M059J (cell line): Measurements from ENCODE around the gene HPCAL1. TPM values are rescaled to one million over a fixed set of nuclear protein-coding genes. Genes with fewer than 3 reads are reported as not detected.

Source experiments
- DNase-seq: peaks from one replicate; pipeline ENCODE4 v3.0.0-alpha.2; 2012; ENCODE audit warnings: low read depth
- total RNA-seq: library from RNA; depleted of rRNA; stranded (reverse); fragments of >200 nt; shearing (Covaris generic); gene quantifications from 2 replicates; pipeline ENCODE4 v1.2.3, GENCODE V29; 2014

Gene HPCAL1
- total RNA-seq, 1 experiment from 2014 or later: 267 TPM

DNA sequence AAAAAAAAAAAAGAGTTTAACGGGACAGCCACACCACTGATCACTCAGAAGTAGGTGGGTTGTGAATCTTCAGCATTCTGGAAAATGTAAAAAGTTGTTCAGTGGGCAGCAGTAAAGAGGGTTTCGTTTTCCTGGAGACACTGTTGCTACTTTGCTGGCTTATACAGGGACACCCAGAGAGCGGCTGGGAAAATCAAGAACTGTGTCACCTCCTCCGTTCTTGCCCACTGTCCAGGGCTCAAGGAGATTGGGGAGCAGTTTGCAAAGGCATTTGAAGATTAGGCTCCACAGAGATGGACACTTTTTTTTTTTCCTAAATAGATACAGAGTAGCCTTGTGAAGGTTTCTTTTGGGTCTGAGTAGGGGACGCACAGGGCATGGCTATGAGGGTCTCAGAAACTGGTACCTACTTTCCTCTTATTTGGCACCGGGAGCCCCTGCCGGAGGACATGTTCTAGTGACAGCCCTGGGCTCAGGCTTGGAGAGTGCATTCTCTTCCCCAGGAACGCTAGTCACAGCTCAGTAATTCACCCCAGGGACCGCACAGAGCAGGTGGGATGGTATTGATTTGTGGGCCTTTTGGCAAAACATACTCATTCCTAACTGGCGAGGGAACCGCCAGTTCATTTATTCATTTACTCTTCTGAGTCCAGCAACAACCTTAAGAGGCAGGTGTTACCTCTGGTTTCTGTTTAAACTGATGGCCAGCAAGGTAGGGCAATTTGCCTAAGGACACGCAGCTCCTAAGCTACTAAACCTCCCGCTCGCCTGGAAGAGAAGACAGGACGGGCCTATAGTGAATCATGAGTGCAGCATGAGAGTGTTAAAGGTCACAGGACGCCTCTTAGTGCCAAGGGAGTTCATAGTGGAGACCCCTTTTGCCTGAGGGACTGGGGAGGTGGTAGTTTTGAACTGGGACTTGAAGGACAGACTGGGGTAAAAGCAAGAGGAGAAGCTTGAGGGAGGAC is 53.1 kb downstream of the HPCAL1 start:
- DNase-seq: no peak

DNA sequence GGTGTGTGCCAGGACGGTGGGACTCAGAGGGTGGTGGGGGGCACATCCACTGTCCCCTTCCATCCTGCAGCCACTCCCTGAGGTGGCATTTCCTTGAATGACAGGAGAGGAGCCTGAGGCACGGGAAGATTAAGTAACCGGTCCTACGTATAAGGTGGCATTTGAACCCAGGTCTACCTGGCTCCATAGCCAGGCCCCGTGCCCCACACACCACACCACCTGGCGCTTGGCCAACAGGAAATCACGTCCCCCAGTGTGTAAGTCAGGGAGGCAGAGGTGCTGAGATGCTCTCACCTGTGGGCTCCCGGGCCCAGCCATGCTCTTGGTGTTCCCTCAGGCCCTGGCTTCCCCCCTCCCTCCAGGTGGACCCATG is 53.7 kb downstream of the HPCAL1 start:
- DNase-seq: no peak

DNA sequence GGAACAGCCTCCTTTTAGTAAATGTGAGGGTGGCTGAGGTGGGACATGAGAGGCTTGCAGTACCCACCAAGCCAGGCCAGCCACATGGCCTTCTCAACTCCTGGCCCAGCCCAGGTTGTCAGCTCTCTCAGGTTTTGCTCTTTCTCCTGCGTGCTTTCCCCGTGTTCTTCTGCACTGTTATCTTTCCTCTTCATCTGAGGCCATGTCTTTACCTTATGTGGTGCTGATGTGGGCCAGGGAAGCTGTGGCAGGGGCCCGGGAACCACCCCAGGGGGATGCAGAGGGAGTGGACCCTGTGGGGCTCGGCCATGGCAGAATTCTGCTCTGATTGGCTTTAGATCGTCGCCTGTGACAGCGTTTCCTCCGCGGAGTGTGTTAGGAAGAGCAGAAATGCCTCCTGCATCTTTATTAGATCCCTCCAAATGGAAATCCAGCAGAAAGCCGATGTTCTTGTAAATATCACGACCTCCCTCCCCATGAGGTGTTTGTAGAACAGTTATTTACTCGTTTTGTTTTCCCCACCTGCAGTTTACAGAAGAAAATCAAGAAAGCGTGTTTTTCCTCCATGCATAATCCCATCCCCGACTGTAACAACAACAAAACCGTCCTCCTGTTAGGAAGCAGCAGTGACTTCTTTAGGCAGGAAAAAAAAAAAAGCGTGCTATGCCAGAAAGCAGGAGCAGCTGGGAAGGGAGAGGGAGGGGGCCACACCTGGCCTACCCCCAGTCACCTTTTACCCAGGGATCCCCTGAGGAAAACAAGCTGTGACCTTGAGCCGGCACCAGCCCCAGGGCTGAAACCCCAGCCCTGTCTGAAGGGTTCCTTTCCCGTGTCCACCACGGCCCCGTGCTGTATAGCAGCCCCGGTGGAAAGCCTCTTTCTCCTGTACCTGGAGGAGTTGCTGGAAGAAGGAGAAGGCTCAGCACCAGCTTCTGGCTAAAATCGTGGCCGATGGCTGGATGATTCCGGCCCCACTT is 54.8 kb downstream of the HPCAL1 start:
- DNase-seq: no peak

DNA sequence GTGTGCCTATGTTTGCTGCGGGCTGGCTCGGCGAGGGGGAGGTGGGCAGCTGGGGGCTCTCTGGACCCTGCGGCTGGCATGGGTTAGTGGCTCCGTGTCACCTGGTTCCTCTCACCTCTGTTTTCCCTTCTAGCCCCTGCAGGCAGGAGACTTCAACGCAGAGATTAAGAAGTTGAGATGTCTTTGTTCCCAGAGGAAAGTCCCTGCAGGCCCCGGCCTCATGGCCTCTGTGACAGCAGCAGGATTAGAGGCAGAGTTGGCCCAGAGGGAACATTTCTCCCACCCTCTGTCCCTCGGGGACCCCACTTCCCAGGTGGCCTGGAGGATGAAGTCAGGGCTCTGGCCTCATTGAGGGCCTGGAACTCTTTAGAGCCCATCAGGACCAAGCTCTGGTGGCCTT is 56.5 kb downstream of the HPCAL1 start:
- DNase-seq: no peak

DNA sequence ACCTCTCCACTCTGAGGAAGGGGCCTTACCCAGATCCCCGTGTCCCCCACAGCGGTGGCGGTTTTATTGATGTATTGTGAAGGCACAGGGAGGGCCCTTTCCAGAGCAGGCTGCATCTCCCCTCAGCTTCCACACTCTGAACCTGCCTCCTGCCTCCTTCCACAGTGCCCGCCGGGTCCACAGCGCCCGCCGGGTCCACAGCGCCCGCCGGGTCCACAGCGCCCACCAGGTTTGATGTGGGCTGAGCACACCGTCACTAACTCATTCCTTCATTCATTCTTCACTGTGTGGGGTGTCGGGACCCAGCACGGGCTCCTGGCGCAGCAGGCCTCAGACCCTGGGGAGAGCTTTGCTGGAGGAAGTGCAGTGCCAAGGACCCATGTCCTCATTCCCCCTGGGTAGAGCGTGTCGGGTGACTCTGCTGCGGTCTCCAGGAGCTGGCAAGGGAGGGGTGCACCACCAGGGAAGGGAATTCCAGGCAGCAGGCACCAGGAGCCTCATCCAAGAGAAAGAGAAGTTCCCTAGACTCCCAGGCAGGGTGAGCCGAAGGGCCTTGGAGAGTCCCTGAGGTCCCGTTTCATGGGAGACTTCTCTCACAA is 57.1 kb downstream of the HPCAL1 start:
- DNase-seq: no peak

DNA sequence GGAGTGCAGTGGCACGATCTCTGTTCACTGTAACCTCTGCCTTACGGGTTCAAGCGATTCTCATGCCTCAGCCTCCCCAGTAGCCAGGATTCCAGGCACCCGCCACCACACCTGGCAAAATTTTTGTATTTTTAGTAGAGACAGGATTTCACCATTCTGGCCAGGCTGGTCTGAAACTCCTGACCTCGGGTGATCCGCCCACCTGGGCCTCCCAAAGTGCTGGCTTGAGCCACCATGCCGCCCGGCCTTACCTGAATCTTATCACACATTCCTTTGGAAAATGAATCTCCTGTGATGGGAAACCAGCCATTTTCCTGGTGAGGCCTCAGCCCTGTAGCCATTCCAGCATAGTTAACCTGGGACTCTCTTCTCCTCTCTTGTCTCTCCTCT is 57.8 kb downstream of the HPCAL1 start:
- no peak for DNase-seq

DNA sequence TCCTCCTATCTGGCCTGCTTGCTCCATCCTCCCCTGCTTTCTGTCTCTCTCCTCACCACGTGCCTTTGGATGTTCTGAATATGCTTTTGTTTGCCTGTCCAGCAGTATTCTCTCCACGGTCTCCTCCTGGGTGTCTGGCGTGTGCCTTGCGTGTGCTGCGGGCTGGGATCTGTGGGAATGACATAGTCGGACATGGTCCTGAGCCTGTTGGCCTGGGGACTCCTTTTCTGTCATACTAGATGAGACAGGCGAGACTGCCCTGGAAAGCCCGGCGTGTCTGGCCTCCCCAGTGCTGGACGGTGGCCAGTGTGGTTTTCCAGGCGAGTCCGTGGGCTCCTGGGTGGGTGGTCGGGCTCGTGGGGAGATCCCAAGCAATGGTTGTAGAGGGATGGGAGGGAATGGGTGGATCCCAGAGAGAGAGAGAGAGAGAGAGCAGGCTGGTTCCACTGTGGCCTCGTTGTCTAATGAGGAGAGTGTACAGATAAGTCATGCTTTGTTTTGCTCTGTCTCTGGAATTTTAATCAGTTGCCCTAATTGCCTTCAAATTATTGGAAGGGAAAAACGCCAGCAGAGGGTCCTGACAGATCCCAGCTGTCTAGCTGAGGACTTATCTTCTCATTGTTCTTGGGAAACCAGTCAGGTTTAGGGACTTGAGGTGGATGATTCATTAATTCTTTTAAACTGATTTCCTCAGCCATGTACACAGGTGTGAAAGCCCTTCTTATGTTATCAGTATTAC is 58.3 kb downstream of the HPCAL1 start:
- DNase-seq: peak; percentile 12

DNA sequence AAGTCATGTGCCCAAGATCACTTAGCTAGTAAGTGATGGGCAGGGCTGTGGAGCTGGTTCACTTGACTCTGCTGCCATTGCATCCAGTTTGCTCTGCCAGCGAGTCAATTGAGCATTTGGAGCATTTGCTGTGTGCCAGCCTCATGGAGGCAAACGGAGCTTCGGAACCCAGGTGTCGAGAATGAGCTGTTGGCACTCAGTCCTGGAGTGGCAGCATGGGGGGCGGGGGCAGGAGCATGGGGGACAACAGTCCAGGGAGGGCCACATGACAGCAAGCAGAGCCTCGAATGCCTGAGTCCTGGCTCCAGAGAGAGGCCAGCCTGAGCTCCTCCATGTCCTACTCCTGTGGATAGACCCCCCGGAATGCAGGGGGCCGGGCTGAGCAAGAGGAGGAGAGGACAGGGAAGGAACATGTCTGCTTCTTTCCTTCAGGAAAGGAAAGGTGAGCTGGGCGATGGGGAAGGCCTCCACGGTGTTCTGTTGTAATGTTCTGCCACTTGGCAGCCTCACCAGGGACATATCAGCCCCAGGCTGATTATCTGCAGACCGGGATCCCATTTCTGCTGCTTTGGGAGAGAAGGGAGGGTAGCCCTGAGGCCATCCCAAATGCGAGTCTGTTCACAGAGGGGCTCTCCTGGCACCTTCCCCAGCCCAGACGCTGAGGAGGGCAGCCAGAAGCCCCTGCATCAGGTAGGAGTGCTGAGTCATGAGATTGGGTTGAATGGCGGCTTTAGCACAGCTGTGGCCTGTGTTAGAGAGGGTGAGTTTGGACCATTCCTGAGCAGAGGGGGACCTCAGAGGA is 59.6 kb downstream of the HPCAL1 start:
- DNase-seq: no peak

DNA sequence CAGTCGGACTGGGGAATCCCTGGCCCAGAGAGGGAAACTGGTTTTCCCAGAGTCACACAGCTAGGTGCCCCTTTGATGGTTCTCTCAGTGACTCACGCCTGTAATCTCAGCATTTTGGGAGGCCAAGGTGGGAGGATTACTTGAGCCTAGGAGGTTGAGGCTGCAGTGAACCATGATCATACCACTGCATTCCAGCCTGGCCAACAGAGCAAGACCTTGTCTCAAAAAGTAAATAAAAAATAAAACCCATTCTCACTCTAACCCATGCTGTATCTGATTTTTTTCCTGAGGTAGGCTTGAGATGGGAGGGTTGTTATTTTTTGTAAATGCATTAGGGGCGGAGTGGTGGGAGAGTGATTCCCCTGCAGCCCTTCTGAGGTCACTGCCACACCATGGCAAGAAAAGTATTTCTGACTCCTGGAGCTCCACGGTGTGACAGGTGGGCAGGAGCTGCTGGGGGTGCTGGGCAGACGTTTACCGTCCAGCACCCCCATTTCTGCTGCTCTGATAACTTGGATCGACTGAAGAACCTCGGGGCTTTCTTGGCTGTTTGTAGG is 60.3 kb downstream of the HPCAL1 start:
- no peak for DNase-seq

DNA sequence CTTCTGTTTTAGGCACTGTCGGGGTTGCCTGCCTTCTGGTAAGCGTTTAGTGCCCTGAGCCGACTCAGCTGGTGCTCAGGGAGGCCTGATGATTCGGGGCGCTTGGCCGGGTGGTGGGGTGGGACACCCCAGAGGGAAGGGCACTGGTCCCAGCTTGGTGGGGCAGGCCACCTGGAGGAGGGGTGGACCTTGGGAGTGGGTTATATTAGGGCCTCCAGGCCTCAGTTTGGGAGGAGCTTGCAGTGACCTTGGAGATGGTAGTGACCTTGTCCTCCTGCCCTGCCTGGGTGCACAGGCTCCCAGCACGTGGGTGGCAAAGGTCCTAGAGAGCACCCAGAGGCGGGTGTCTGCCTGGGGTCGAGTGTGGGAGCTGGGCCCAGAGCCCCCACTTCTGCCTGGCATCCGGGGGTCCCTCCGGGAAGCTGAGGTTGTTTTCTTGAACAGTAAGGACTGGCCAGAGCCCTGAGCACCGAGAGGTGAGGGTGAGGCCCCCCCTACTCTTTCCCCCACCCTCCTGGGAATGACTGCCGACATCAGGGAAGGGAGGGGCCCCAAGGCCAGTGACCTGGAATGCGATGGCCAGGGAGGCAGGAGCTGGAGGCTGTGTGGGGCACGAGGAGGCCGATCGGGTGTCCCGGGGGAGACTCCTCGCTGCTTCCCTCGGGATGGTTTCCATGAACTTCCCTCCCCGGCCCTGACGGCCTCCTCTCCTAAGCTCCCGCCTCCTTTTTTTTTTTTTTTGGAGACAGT is 61.3 kb downstream of the HPCAL1 start:
- no peak for DNase-seq

DNA sequence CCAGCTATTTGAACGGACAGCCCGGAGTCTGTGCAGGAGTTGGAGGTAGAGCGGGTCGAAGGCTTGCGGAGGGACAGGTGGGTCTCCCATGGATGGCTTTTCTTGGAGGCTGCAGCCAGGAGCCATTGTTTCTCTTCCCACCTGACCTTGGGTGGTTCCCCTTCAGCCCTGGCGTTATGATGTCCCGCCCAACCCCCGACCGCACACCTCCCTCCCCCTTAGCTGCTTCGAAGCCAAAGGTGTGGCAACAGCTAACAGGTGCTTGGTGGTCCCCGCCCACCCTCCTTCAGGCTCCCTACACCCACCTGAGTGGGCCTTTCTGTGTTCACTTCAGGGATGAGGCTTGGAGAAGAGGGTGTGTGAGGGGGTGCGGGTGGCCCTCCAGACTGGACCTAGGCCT is 62.7 kb downstream of the HPCAL1 start:
- DNase-seq: no peak

DNA sequence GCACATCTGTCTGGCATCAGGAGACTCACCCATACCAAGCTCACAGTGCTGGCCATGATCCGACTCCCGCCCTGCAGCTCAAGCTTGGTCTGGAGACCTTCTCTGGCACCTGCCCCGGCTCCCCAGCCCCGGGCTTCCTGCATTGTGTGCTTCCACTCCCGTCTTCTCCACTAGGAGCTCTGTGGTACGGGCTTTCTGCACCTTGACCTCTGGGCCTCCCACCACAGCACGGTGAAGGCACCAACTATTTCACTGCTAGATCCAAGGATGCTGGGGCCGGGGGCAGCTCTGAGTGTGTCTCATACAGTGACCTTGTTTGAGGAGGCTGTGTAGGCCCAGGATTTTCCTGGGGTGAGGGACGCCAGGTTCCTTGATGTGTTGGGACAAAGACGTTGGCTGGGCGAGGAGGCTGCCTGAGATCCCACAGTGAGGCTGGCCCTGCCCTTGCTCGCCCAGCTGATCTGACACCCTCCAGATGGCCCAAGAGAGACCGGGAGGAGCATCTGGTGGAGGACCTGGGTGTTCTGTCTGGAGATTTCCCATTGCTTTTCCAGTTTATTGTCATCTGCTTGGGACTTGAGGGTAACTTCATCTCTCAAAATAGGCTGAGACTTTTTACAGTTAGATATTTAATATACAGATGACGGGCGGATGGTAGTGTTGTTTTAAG is 64.0 kb downstream of the HPCAL1 start:
- no peak for DNase-seq

DNA sequence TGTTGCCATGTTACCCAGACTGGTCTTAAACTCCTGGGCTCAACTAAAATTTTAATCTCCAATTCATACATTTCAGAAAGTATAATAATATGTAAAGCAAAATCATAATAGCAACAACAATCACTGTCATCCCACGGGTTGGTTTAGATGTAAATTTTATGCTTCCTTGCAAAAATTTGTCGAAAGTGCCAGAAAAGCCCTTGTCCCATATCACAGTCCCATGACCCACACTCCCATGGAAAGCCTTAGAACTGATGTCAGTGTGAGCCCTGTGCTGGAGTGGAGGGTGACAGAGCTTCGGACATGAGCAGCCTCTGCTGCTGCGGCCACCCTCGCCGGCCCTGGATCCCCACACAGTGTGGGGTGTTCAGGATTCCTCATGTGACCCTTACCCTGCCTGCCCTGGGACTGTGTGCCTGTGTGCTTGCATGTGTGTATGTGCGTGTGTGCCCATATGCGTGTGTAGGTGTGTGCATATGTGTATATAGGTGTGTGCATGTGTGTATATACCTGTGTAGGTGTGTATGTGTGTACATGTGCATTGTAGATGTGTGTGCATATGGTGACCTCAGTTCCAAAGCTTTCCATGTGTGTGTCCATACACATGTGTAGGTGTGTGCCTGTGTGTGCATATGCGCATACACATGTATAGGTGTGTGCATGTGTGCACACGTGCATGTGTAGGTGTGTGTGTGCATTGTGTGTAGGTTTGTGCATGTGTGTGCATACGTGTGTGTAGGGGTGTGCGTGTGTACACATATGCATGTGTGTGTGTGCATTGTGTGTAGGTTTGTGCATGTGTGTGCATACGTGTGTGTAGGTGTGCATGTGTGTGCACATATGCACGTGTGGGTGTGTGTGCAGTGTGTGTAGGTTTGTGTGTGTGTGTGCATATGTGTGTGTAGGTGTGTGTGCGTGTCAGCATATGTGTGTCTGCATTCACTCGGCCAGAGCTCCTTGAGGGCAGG is 65.1 kb downstream of the HPCAL1 start:
- DNase-seq: no peak

DNA sequence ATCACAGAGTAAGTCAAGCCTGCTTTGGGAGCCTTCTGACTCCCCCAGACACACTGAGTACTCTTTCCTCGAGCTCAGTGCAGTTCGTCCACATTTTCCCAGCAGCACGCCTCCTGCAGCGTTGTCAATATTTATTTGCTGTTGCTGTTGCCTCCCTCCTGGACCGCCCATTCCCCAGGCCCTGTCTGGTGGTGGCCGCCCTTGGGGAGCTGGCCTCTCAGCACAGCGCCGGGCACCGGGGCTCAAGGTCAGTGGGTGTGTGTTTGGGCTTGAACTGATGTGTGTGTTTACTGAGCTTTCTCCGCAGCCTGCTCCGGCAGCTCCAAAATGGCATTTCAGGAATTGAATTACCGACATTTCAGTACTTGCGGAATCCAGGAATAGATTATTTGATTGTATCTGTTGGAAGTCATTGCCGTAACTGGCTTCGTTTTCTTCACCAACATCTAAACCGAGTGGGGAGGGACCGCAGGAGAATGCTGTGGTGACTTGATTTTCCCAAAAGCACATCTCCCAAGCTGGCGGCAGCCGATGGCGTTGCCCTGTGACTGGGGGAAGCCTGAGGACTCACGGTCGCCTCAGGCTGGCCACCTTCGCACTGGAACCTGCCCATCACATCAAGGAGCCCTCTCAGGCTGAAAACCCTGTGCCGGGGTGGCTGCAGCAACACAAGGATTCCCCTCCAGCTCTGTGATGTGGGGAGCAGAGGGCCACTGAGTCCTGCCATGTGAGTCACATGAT is 66.0 kb downstream of the HPCAL1 start:
- no peak for DNase-seq

DNA sequence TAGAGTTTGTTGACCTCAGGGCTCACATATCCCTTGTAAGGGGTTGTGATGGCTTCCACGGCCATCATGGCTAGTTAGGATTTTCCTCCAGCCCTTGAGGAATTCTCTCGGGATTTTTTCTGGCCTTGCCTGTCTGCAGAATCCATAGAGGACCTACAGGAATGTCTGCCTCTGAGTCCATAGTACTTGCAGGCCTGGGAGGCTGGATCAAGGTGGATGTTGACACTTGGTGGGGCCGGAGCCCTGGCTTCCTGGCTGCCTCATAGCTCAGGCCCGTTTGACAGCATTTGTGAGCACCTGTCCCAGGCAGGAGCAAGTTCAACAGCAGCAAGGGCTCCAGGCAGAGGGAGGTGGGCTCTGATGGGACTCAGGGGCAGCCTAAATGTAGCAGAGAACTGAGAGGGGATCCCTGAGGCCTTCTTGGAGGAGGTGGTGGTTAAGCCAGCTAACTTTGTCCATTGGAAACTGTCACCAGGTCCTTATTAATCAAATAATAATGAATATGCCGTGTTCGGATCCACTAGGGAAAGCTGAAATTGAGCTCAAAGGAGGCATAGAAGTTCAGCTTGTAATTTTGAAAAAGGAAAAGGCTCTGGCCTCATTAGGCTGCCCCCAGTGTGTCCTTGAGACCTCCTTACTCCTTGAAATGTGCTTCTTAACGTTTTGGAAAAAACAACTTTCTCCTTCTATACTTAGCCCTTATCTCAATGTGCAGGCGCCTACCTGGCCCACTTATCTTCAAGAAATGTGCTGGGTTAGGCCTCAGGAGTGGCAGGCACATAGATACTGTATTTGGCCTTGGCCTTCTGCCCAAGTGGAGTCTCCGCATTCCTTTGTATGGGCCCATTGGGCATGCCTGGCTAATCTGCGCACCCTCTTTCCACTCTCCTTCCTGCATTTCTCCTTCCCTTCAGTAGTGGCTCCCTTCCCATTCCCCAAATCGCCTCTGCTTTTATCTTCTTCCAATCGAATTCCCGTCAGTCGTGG is 66.9 kb downstream of the HPCAL1 start:
- DNase-seq: no peak

DNA sequence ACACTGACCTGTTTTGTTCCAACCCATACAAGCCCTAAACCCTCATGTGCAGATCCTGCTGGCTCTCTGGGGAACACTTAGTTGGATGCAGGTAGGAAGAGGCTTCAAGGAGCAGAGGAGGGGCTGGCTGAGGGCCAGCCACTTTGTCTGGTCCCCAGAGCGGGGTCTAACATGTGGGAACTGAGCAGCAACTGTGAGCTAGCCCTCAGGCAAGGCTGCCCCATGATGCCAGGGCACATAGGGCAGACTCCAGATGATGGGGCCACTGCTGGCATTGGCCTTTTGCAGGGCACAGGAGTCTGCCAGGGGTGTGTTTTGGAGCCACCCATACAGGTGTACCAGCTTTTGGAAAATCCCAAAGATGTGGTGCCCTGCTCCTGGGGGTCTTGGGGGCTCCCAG is 67.7 kb downstream of the HPCAL1 start:
- no peak for DNase-seq
